Rectal smooth muscle tissue (tissue), 1 donor: ENCODE results near the gene RAB3D.
"Not testable (repeated sequence)": the region's sequence is repeated elsewhere in the genome, so short reads cannot be mapped to it uniquely, and the experiment has no call there.

Experiments used
- H3K27ac ChIP-seq: one replicate; pipeline ENCODE4 v1.7.0; 2013; ENCODE audit warnings: low read depth, low read length, inconsistent platforms
- H3K27me3 ChIP-seq: one replicate; pipeline ENCODE4 v1.7.0; 2013; ENCODE audit warnings: low read length; ENCODE audit not compliant: control insufficient read depth, insufficient read depth
- H3K36me3 ChIP-seq: one replicate; pipeline ENCODE4 v1.7.0; 2013; ENCODE audit warnings: low read length; ENCODE audit not compliant: control insufficient read depth, insufficient read depth
- H3K4me1 ChIP-seq: one replicate; pipeline ENCODE4 v1.7.0; 2013; ENCODE audit warnings: low read length; ENCODE audit not compliant: control insufficient read depth, insufficient read depth
- H3K4me3 ChIP-seq: one replicate; pipeline ENCODE4 v1.7.0; 2013; ENCODE audit warnings: low read length
- H3K9ac ChIP-seq: one replicate; pipeline ENCODE4 v1.7.0; 2013; ENCODE audit warnings: low read length

Gene RAB3D

DNA sequence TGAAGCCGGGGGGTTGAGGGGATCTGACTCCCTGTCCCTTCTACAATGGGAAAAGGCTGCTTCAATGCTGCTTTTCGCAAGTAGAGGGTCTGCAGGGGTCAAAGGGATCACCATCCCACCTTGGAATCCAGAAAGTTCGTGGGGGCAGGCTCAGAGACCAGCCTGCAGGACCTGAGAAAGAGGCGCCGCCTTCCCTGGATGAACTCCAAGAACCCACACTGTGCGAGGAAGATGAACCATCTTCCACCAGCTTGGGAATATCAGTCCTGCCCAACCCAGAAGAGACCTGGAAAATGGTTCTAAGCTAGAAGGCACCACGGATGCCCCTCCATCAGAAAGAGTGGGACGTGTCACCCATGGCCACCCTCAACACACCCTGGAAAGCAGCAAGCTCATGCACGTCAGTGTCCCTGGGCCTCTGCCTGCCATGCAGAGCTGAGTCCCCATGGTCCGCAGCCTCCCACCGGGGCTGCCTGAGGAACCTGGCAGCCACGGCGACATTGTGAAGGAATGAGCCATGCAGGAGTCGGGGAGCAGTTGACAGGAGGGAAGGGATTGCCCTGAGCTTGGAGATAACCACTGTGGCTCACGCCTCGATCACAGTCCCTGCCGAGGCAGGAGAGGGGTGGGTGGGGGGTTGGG, 14.6 kb downstream of the RAB3D start:
- H3K4me3 ChIP-seq = no peak overlapping the region
- peaks cover 3% of the 10 kb centered on the region for H3K4me1 ChIP-seq
- H3K36me3 ChIP-seq = no peaks in the 10 kb centered on the region
- H3K9ac ChIP-seq = no peak overlapping the region
- H3K27me3 ChIP-seq = no peaks in the 10 kb centered on the region
- no peak overlapping the region for H3K27ac ChIP-seq

DNA sequence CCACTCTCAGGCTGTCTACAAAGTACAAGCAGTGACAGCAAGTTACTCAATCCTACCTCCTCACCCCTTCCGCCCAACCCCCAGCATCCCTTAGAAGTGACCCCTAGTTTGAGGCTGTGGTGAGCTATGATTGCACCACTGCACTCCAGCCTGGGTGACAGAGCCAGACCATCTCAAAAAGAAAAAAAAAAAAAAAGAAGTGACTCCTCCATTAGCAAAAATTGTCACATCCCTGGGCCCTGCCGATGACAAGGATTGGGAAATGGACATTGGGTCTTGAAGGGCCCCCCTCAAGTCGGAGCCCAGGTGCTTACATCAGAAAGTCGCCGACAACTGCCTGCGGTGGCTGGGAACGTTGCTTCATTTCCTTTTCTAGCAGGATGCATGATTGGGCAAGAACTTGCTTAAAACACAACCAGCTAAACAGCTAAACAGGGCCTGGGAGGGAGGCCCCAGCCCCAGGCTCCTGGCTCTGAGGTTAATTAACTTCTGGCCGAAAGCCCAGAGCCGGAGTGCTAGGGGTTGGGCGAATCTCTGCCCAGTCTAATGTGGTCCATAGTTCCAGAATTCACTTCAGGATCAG, 15.3 kb downstream of the RAB3D start:
- peaks cover 3% of the 10 kb centered on the region for H3K4me1 ChIP-seq
- H3K4me3 ChIP-seq = no peak overlapping the region
- no peak overlapping the region for H3K27ac ChIP-seq
- no peaks in the 10 kb centered on the region for H3K36me3 ChIP-seq
- no peak overlapping the region for H3K9ac ChIP-seq
- no peaks in the 10 kb centered on the region for H3K27me3 ChIP-seq

DNA sequence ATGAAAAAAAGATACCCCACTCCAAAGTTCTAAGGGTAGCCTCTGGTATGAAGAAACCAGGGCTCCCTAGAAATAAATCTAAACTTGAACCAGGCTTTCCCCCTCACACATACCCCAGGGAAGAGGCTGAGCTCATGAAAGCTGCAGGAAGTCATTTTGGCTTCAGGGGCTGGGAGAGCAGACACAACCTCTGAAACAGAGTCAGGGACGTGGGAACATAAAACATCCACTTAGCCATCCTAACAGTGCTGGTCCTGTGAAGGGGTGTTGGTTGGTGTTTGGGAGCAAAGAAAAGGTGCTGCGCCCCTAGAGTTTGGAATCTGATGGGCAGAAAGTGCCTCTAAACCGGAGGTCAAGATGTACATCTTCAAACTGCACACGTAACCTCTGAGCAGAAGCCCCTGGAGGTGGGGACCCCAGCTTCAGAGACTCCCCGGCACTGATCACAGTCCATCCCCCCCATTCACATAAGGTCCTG, 15.8 kb downstream of the RAB3D start:
- Histone ChIP-seq H3K36me3 (no peaks in the 10 kb centered on the region), H3K27ac (no peak overlapping the region), H3K27me3 (no peaks in the 10 kb centered on the region), H3K4me3 (no peak overlapping the region), H3K4me1 (peaks cover 3% of the 10 kb centered on the region), H3K9ac (no peak overlapping the region)

DNA sequence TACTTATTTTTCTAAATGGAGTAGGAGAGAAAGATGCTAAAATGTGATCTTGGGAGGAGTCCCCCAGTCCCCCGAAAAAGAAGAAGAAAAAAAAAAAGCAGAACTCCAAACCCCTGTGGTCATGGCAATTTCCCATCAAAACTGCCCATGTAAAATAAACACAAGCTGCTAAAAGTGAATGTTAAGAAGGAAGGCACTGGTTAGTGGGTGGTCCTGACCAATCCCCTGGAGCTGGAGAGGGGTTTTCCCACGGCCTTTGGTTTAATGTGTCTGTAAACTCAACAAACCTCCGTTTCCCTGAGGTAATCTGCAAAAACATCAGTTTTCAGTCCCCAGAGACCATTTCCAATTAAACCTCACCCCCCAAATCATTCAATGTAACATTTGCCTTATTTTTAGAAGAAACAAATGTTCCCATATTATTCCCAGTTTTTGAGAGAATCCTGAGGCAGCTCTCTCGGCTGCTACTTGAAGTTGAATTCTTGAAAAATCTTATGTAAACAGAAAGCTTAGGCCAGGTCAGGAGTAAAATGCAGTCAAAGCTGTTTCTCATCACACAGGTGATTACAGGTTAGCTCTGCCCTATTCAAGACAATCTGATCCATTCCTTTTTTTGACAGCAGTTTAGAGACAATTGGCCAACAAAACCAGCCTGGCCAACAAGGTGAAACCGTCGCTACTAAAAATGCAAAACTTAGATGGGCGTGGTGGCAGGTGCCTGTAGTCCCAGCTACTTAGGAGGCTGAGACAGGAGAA, 17.0 kb downstream of the RAB3D start:
- no peaks in the 10 kb centered on the region for H3K27me3 ChIP-seq
- H3K9ac ChIP-seq = no peak overlapping the region
- peaks cover 3% of the 10 kb centered on the region for H3K4me1 ChIP-seq
- H3K36me3 ChIP-seq = no peaks in the 10 kb centered on the region
- no peak overlapping the region for H3K4me3 ChIP-seq
- H3K27ac ChIP-seq = no peak overlapping the region

DNA sequence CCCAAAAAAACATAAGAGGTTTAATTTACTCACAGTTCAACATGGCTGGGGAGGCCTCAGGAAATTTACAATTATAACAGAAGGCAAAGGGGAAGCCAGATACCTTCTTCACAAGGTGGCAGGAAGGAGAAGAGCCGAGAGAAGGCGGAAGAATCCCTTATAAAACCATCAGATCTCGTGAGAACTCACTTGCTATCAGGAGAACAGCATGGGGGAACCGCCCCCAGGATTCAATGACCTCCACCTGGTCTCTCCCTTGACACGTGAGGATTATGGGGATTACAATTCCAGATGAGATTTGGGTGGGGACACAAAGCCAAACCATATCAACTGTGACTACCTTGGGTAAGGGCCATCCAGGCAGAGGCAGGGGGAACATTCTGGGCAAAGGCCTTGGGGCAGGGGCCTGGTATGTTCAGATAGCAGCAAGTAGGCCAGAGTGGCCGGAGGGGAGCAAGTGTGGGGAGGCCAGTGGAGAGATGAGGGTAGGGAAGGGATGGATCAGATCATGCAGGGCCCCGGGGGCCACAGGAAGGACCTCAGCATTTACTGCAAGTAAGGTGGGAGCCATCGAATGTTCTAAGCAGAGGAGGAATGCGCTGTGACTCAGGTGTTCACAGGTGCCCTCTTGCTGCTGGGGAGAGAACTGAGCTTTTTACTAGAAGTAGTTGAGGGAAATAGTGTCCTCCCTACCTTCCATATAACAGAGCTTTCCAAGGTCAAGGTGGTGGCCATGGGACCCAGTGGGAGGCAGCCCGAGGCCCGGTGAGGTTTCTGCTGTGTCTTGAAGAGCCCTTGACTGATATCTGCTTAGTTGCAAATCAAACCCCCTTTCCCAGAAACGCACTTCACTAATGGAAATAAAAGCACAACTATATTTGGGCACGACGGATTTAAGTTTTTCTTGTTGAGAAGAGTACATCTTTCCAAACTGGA, 18.0 kb downstream of the RAB3D start:
- Histone ChIP-seq H3K36me3 (no peaks in the 10 kb centered on the region), H3K27me3 (no peaks in the 10 kb centered on the region), H3K9ac (no peak overlapping the region), H3K4me3 (no peak overlapping the region), H3K4me1 (peaks cover 3% of the 10 kb centered on the region), H3K27ac (no peak overlapping the region)

DNA sequence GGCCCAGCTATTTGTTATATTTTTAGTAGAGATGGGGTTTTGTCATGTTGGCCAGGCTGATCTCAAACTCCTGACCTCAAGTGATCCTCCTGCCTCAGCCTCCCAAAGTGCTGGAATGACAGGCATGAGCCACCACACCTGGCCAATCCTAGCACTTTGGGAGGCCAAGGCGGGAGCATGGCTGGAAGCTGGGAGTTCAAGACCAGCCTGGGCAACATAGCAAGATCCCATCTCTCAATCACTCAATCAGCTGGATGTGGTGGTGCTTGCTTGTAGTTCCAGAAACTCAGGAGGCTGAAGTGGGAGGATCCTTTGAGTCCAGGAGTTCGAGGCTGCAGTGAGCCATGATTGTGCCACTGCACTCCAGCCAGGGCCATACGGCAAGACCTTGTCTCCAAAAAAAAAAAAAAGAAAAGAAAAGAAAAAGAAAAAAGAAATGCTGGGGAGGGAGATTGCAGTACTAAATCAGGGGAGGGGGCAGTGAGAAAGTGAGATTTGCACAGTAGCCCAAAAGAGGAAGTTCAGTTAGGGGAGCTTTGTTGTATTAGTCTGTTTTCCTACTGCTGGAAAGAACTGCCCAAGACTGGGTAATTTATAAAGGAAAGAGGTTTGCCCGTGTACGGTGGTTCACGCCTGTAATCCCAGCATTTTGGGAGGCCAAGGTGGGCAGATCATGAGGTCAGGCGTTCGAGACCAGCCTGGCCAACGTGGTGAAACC, 19.0 kb downstream of the RAB3D start:
- H3K27me3 ChIP-seq, H3K4me3 ChIP-seq, H3K36me3 ChIP-seq, H3K4me1 ChIP-seq, H3K9ac ChIP-seq, H3K27ac ChIP-seq: not testable (repeated sequence)

DNA sequence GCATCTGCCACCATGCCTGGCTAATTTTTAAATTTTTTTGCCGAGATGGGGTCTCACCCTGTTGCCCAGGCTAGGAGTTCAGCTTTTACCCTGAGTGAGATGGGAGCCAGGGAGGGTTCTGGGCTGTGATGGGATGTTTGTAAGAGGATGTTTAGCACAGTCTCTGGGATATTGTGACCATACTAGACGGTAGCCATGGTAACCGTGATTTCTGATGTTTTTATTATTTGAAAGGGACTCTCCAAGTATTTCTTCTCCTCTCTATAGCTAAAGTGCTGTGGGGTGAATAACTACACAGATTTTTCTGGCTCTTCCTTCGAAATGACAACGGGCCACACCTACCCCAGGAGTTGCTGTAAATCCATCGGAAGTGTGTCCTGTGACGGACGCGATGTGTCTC, 33.1 kb downstream of the RAB3D start:
- H3K4me1 ChIP-seq = no peaks in the 10 kb centered on the region
- no peaks in the 10 kb centered on the region for H3K36me3 ChIP-seq
- no peak overlapping the region for H3K9ac ChIP-seq
- H3K27ac ChIP-seq = no peak overlapping the region
- no peaks in the 10 kb centered on the region for H3K27me3 ChIP-seq
- H3K4me3 ChIP-seq = no peak overlapping the region

DNA sequence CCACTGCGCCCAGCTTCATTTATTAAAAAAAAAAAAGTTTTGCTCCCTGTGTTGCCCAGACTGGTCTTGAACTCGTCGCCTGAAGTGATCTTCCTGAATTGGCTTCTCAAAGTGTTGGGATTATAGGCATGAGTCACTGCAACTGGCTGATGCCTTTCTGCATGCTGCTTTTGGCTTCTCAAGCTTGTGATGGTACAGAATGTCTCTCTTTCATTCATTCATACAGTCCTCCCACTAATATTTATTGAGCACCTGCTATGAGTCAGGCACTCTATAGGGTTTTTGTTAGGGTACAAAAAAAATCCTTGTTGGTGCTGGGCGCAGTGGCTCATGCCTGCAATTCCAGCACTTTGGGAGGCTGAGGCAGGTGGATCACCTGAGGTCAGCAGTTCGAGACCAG, 34.5 kb downstream of the RAB3D start:
- H3K36me3 ChIP-seq = no peaks in the 10 kb centered on the region
- no peaks in the 10 kb centered on the region for H3K27me3 ChIP-seq
- H3K27ac ChIP-seq = no peak overlapping the region
- H3K4me1 ChIP-seq = no peaks in the 10 kb centered on the region
- H3K9ac ChIP-seq = no peak overlapping the region
- no peak overlapping the region for H3K4me3 ChIP-seq

DNA sequence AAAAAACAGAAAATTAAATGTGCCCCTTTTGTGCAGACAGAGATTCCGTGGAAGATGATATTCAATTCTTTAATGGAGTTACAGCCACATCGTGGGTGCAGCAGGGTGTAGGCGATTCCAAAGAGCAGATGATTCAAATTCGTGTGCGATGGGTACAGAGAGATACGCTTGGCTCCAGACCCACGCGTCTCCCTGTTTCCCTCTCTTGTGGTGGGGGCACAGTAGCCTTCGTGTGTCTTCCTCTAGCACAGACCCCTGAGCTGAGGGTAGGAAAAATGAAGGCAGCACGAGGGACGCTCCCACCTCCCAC, 38.7 kb downstream of the RAB3D start:
- Histone ChIP-seq H3K36me3 (no peaks in the 10 kb centered on the region), H3K27me3 (no peaks in the 10 kb centered on the region), H3K27ac (no peak overlapping the region), H3K4me3 (no peak overlapping the region), H3K4me1 (no peaks in the 10 kb centered on the region), H3K9ac (no peak overlapping the region)

DNA sequence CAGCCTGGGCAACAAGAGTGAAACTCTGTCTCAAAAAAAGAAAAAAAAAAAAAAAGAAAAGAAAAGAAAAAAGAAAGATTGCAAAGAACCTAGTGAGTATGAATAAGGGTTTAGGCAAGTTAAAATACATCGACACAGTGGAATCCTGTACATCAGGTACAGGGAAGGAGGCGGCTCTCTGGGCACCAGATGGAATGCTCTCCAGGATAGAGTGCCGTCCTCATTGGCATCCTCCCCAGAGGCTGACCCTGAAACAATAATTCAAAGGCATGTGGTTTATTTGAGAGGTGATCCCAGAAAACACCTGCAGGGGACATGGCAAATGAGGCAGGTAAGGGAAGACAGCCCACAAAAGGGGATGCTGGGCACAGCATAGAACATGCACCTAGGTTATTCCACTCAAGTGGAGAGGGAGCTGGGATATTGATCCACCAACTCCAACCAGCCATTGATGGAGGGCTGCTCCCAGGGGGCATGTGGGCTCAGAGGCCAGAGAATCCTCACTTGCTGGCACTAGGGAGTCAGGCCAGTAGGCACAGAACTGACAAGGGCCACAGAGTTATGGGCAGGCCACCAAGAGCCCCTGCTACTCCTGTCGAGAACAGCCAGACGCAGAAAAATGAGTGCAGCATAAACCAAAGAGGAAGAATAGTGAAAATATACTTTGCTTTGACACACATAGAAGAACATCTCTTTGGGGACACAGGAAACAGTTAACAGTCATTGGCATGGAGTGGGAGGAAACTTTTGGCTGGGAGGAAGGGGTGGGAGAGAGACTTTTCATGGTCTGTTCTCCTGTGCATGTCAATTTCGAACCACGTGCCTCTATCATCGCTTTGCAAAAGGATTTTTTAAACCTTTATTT, 39.3 kb downstream of the RAB3D start:
- H3K4me3 ChIP-seq = no peak overlapping the region
- H3K27ac ChIP-seq = no peak overlapping the region
- no peak overlapping the region for H3K9ac ChIP-seq
- no peaks in the 10 kb centered on the region for H3K4me1 ChIP-seq
- H3K27me3 ChIP-seq = no peaks in the 10 kb centered on the region
- H3K36me3 ChIP-seq = no peaks in the 10 kb centered on the region

DNA sequence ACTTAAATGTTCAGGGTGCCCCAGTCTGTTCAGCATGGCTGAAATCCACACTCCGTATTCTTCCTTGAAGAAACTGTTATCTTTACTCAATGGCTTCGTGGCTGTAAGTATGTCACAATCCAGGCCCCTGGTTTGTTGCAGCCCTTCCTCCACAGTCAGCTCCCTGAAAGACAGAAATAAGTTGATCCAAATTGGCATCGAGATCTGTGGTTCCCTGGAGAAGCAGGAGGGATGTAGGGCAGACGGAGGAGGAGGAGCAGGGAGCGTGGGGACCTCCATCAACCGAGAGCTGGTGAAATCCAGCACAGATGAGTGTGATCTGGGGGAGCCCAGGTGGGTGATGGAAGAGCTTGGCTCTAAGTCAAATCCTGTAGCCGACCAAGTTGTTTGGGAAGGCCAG, 43.2 kb downstream of the RAB3D start:
- Histone ChIP-seq H3K36me3 (no peaks in the 10 kb centered on the region), H3K27ac (no peak overlapping the region), H3K4me1 (no peaks in the 10 kb centered on the region), H3K27me3 (no peaks in the 10 kb centered on the region), H3K4me3 (no peak overlapping the region), H3K9ac (no peak overlapping the region)
